HepG2 (cell line): ENCODE results near the gene SMAD3. TPM values are rescaled to one million over a fixed set of nuclear protein-coding genes. Genes with fewer than 3 reads are reported as not detected.
A peak's percentile ranks its signal among the peaks of the same experiment; 100 is the strongest.

Experiments
- ARNTL ChIP-seq: sonication (generic); formaldehyde crosslinking; IDR thresholded peaks from 2 replicates; pipeline ENCODE4 v1.4.0; 2020; ENCODE audit warnings: mild to moderate bottlenecking, missing genetic modification reagents
- BCL6 ChIP-seq: IDR thresholded peaks from 2 replicates; pipeline ENCODE4 v1.6.1; 2016; ENCODE audit warnings: missing genetic modification reagents, missing compliant biosample characterization
- BRD4 ChIP-seq: sonication (generic); formaldehyde crosslinking; IDR thresholded peaks from 2 replicates; pipeline ENCODE4 v1.4.0; 2020; ENCODE audit warnings: missing genetic modification reagents
- BRF2 ChIP-seq: sonication (generic); formaldehyde crosslinking; IDR thresholded peaks from 2 replicates; pipeline ENCODE4 v1.8.1; 2022; ENCODE audit warnings: mild to moderate bottlenecking, missing genetic modification reagents
- GABPB1 ChIP-seq: IDR thresholded peaks from 2 replicates; pipeline ENCODE4 v1.6.1; 2016; ENCODE audit warnings: mild to moderate bottlenecking, missing genetic modification reagents, moderate library complexity, missing compliant biosample characterization
- IRF2 ChIP-seq: IDR thresholded peaks from 2 replicates; pipeline ENCODE4 v1.6.1; 2018; ENCODE audit warnings: missing genetic modification reagents, missing compliant biosample characterization
- JDP2 ChIP-seq: sonication (generic); formaldehyde crosslinking; IDR thresholded peaks from 2 replicates; pipeline ENCODE4 v1.8.1; 2022; ENCODE audit warnings: missing genetic modification reagents, borderline replicate concordance
- MED1 ChIP-seq: sonication (generic); formaldehyde crosslinking; IDR thresholded peaks from 2 replicates; pipeline ENCODE4 v1.4.0; 2020; ENCODE audit warnings: missing genetic modification reagents
- MEF2D ChIP-seq: sonication (generic); formaldehyde crosslinking; IDR thresholded peaks from 2 replicates; pipeline ENCODE4 v1.5.1; 2020; ENCODE audit warnings: mild to moderate bottlenecking, missing genetic modification reagents
- MEIS2 ChIP-seq: sonication (generic); formaldehyde crosslinking; IDR thresholded peaks from 2 replicates; pipeline ENCODE4 v1.9.0; 2021; ENCODE audit warnings: mild to moderate bottlenecking, missing genetic modification reagents
- NR2F2 ChIP-seq: IDR thresholded peaks from 2 replicates; pipeline ENCODE4 v1.6.1; 2012; ENCODE audit warnings: low read depth, inconsistent platforms, borderline replicate concordance
- NR2F6 ChIP-seq, 2 experiments: IDR thresholded peaks; 2 replicates each; pipeline ENCODE4 v1.6.1; 2016; ENCODE audit warnings: antibody characterized with exemption in 1 of 2, mild to moderate bottlenecking in 1 of 2
- SAP130 ChIP-seq: IDR thresholded peaks from 2 replicates; pipeline ENCODE4 v1.6.1; 2016; ENCODE audit warnings: low read depth
- SUZ12 ChIP-seq: fragments of 150-350 bp; IDR thresholded peaks from 2 replicates; pipeline ENCODE4 v1.6.1; 2014; ENCODE audit warnings: low read depth, low read length
- TARDBP ChIP-seq: sonication (generic); formaldehyde crosslinking; IDR thresholded peaks from 2 replicates; pipeline ENCODE4 v1.8.0; 2022; ENCODE audit warnings: mild to moderate bottlenecking, missing genetic modification reagents
- XBP1 ChIP-seq: sonication (generic); formaldehyde crosslinking; IDR thresholded peaks from 2 replicates; pipeline ENCODE4 v1.5.0; 2020; ENCODE audit warnings: missing genetic modification reagents
- ZBTB46 ChIP-seq: sonication (generic); formaldehyde crosslinking; IDR thresholded peaks from 2 replicates; pipeline ENCODE4 v1.4.0; 2020; ENCODE audit warnings: mild to moderate bottlenecking, missing genetic modification reagents, borderline replicate concordance
- ZFP62 ChIP-seq: sonication (generic); formaldehyde crosslinking; IDR thresholded peaks from 2 replicates; pipeline ENCODE4 v1.4.0; 2020; ENCODE audit warnings: missing genetic modification reagents
- ZMYM2 ChIP-seq: sonication (generic); formaldehyde crosslinking; IDR thresholded peaks from 2 replicates; pipeline ENCODE4 v1.8.0; 2022; ENCODE audit warnings: mild to moderate bottlenecking, missing genetic modification reagents
- ZNF10 ChIP-seq: sonication (generic); formaldehyde crosslinking; IDR thresholded peaks from 2 replicates; pipeline ENCODE4 v1.4.0; 2020; ENCODE audit warnings: mild to moderate bottlenecking, low read depth, missing genetic modification reagents, borderline replicate concordance
- ZNF143 ChIP-seq: sonication (generic); formaldehyde crosslinking; IDR thresholded peaks from 2 replicates; pipeline ENCODE4 v1.4.0; 2020; ENCODE audit warnings: missing genetic modification reagents
- ZNF180 ChIP-seq: sonication (generic); formaldehyde crosslinking; IDR thresholded peaks from 2 replicates; pipeline ENCODE4 v1.4.0; 2020; ENCODE audit warnings: low read depth, missing genetic modification reagents, borderline replicate concordance
- ZNF317 ChIP-seq: sonication (generic); formaldehyde crosslinking; IDR thresholded peaks from 2 replicates; pipeline ENCODE4 v1.5.0; 2020; ENCODE audit warnings: mild to moderate bottlenecking, missing genetic modification reagents
- ZNF326 ChIP-seq: sonication (generic); formaldehyde crosslinking; IDR thresholded peaks from 2 replicates; pipeline ENCODE4 v1.4.0; 2020; ENCODE audit warnings: missing genetic modification reagents, borderline replicate concordance
- ZNF530 ChIP-seq: sonication (generic); formaldehyde crosslinking; IDR thresholded peaks from 2 replicates; pipeline ENCODE4 v1.5.0; 2020; ENCODE audit warnings: low read depth, mild to moderate bottlenecking, missing genetic modification reagents
- ZNF775 ChIP-seq: sonication (generic); formaldehyde crosslinking; IDR thresholded peaks from 2 replicates; pipeline ENCODE4 v1.4.0; 2020; ENCODE audit warnings: missing genetic modification reagents, mild to moderate bottlenecking, moderate library complexity, borderline replicate concordance
- polyA plus RNA-seq, 8 experiments: library from polyadenylated mRNA; depleted of rRNA in 3 of 8; stranded (reverse) in 7 of 8; unstranded in 1 of 8; fragments of >200 nt; fragmentation: Illumina TruSeq in 4 of 8; extraction: Trizol in 4 of 8; gene quantifications; 2 replicates each; pipeline versions ENCODE4 v1.2.1 to v1.2.3, GENCODE V29; 2011 to 2016; ENCODE audit warnings: low read depth in 4 of 8, missing spikeins in 1 of 8, mixed read lengths in 1 of 8; ENCODE audit not compliant: insufficient read depth in 1 of 8
- total RNA-seq, 5 experiments: library from RNA; depleted of rRNA; stranded (reverse); fragments of >200 nt; fragmentation: Illumina TruSeq; extraction: Trizol; gene quantifications; 2 replicates each; pipeline ENCODE4 v1.2.3, GENCODE V29; 2016; ENCODE audit warnings: low read depth in 1 of 5
- TF ChIP-seq, protein P1 (sequence below): sonication (generic); formaldehyde crosslinking; IDR thresholded peaks from 2 replicates; pipeline ENCODE4 v1.4.0; 2020; ENCODE audit warnings: missing genetic modification reagents
- TF ChIP-seq, protein P2 (sequence below): sonication (generic); formaldehyde crosslinking; IDR thresholded peaks from 2 replicates; pipeline ENCODE4 v1.5.0; 2020; ENCODE audit warnings: mild to moderate bottlenecking, missing genetic modification reagents, moderate library complexity

The SMAD3 gene
- total and polyA plus RNA-seq, 2 of the 13 experiments (the other 11 are each of a cell fraction or from before 2014, with no cell fraction given): 8.6 to 56.3 TPM

GRCh38 chr15:67135494-67135893 is 70.1 kb downstream of the SMAD3 start (continued):
- TF ChIP-seq ZNF530 (CRISPR knock-in tag) (no peak), ZNF10 (CRISPR knock-in tag) (no peak), ZFP62 (CRISPR knock-in tag) (no peak), ARNTL (CRISPR knock-in tag) (no peak), MEIS2 (no peak), MEF2D (CRISPR knock-in tag) (no peak), IRF2 (peak; percentile 64; the same call in 1 of the 2 replicates), ZNF326 (CRISPR knock-in tag) (no peak), TARDBP (CRISPR knock-in tag) (0 out of 2 replicates have a peak, but pooled peaks have one; percentile 36), XBP1 (CRISPR knock-in tag) (no peak), MED1 (CRISPR knock-in tag) (0 out of 2 replicates have a peak, but pooled peaks have one; percentile 27), SUZ12 (no peak), SAP130 (CRISPR knock-in tag) (peak; percentile 66), ZNF775 (CRISPR knock-in tag) (no peak), NR2F6 (IDR thresholded peaks at IDR 0.05) (peak; percentile 36; the same call in 1 of the 2 replicates), NR2F6 (CRISPR knock-in tag; IDR thresholded peaks at IDR 0.05) (0 out of 2 replicates have a peak, but pooled peaks have one; percentile 38), BRF2 (CRISPR knock-in tag) (no peak), BRD4 (no peak), ZNF143 (CRISPR knock-in tag) (no peak), ZNF180 (no peak), NR2F2 (no peak; the same call in 1 of the 2 replicates), ZMYM2 (CRISPR knock-in tag) (no peak), GABPB1 (CRISPR knock-in tag) (no peak), ZNF317 (CRISPR knock-in tag) (no peak), BCL6 (CRISPR knock-in tag) (peak; percentile 31; the same call in 1 of the 2 replicates), JDP2 (CRISPR knock-in tag) (no peak), ZBTB46 (CRISPR knock-in tag) (no peak)
- TF ChIP-seq, protein P1, sequence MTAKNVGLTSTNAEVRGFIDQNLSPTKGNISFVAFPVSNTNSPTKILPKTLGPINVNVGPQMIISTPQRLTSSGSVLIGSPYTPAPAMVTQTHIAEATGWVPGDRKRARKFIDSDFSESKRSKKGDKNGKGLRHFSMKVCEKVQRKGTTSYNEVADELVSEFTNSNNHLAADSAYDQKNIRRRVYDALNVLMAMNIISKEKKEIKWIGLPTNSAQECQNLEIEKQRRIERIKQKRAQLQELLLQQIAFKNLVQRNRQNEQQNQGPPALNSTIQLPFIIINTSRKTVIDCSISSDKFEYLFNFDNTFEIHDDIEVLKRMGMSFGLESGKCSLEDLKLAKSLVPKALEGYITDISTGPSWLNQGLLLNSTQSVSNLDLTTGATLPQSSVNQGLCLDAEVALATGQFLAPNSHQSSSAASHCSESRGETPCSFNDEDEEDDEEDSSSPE (CRISPR knock-in tag): no peak
- TF ChIP-seq, protein P2, sequence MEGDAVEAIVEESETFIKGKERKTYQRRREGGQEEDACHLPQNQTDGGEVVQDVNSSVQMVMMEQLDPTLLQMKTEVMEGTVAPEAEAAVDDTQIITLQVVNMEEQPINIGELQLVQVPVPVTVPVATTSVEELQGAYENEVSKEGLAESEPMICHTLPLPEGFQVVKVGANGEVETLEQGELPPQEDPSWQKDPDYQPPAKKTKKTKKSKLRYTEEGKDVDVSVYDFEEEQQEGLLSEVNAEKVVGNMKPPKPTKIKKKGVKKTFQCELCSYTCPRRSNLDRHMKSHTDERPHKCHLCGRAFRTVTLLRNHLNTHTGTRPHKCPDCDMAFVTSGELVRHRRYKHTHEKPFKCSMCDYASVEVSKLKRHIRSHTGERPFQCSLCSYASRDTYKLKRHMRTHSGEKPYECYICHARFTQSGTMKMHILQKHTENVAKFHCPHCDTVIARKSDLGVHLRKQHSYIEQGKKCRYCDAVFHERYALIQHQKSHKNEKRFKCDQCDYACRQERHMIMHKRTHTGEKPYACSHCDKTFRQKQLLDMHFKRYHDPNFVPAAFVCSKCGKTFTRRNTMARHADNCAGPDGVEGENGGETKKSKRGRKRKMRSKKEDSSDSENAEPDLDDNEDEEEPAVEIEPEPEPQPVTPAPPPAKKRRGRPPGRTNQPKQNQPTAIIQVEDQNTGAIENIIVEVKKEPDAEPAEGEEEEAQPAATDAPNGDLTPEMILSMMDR (CRISPR knock-in tag): 0 out of 2 replicates have a peak, but pooled peaks have one; percentile 17
